Activated CD4-positive, alpha-beta T cell treated with anti-CD3 and anti-CD28 coated beads for 48 hours (primary cell): Measurements from ENCODE around the gene NLGN4X.

Experiments used
- DNase-seq: peaks from one replicate; pipeline ENCODE4 v3.0.0-alpha.2; 2020

The NLGN4X gene

GRCh38 chrX:6228720-6229119, at the start of gene NLGN4X:
Gene NLGN4X, minus strand, starts transcription at chrX:6228867. Its CDS starts 77,401 bp downstream, at chrX:6151466.
- DNase-seq: no peak

- no peak for DNase-seq
Observed at GRCh38 chrX:6266041-6266440, 37.4 kb upstream of the NLGN4X start.

DNA sequence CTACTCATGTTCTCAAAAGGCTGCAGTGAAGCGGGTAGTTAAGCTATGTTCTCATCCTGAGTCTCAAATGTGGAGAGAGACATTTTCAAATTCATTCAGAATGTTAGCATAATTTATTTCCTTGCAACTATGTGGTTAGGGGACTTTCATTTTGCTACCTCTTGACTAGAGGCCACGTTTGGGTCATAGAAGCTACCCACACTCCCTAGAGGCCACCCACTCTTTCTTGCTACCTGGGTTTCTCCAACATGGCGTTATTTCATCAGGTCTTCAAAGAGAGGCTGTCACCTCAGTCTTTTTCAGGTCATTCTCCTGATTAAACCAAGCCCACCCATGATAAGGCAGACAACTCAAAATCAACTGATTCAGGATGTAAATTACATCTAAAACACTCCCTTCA, 34.3 kb upstream of the NLGN4X start:
- DNase-seq: no peak

GRCh38 chrX:6257025-6257424, 28.4 kb upstream of the NLGN4X start:
- DNase-seq: no peak

DNA sequence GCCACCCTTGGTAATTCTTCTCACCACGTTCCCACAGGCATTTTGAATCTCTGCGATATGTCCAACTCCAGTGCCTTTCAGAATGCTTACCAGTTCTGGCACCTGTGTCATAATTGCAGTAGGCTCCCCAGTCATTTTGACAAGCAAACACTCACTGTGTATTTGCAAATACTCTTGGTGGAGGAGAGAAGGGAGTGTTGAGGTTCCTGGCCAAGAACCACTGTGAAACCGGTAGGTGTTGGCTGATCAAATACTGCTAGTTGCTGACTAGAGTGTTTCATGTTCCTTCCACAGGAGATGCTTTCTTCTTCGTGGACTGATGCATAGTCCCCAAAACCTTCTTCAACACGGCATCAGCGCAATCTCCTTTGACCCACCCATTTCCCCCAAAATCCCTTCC, 16.0 kb upstream of the NLGN4X start:
- DNase-seq: no peak

DNA sequence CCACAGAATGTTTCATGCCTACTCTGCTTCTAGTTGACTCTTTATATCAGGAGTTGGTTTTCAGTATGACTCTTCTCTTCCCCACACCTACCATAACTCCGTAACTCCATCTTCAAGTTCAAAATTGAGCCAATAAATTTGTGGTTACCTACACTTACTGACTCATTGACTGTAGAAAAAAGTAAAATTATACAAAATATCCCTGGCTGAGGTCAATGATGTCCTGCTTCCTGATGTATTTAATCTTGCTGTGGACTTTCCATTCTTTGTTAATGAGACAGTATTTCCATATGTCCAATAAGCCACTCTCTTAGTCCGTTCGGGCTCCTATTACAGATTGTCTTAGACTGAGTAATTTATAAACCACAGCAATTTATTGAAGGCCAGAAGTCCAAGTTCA, 9.9 kb upstream of the NLGN4X start:
- DNase-seq: no peak

DNA sequence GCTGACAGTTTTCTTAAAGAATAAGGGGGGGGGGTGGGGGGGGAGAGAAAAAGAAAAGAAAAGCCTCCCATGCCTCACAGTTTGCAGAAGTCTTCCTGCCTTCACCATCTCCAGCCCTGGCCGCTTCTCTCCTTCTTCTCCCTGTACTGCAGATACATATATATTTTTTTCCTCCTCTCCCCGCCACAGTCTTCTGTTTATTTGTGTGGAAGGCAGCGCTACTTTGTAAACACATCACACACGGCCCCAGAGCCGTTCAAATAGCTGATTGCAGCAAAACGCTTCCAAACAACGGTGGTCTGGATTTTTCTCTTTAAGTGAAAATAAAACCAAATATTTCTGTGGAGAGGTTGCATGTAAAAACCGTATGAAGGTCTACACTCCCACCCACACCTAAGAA, 732 bp downstream of the NLGN4X start:
- no peak for DNase-seq

DNA sequence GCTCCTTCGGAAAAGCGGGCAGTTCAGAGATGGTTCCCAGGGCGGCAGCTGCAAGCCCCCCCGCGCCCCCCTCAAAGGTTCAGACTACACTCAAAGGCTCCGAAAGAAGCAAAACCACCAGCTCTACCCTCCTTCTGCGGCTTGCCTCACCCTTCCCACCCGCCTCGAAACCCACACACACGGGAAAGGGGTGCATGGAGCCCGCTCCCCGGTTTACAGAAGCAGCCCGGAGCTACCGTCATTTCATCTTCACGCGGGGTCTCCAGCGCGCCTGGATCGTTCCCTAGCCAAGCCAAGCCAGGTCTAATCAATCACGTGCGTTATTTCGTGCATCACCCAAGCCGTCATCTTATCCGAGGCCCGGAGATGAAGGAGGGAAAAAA, 1.2 kb downstream of the NLGN4X start:
- no peak for DNase-seq

DNA sequence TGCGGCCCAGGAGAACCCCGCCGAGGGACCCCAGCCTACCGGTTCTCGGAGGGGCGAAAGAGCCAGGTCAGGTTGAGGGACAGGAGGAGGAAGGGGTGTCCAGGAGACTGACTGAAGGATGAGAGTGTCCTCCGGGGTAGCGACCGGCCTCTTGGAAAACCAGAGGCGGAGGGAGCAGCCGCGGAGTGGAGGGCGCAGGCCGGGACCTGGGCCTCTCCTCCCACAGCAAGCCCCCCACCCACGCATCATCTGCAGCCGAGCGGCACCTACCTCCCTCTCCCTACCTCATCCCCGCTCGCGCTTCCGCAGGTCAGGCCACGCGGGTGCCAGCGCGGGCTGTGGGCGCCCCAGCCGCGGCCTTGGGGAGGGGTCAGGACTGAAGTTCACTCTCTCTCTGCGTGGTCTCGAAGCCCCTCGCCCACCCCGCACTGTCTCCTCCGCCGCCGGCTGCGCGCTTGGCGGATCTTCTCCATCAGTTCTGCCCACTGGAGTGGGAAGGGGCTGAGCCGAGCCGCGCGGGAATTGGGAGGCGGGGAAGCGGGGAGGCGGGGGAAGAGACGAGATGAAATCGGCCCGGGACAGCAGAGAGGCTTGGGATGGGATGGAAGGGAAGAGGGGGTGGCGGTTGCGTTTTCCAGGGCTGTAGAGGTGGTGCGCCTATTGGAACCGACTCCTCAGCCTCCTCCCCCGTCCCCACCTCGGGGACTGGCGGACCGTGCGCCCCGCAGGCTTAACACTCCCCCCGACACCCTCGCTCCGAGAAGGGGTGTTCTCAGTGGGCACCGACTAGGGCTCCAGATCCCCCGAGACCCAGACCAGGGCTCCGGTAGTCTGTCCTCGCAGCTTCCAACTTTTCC, 1.8 kb downstream of the NLGN4X start:
- DNase-seq: no peak

GRCh38 chrX:6225911-6226595, 2.6 kb downstream of the NLGN4X start:
- no peak for DNase-seq

DNA sequence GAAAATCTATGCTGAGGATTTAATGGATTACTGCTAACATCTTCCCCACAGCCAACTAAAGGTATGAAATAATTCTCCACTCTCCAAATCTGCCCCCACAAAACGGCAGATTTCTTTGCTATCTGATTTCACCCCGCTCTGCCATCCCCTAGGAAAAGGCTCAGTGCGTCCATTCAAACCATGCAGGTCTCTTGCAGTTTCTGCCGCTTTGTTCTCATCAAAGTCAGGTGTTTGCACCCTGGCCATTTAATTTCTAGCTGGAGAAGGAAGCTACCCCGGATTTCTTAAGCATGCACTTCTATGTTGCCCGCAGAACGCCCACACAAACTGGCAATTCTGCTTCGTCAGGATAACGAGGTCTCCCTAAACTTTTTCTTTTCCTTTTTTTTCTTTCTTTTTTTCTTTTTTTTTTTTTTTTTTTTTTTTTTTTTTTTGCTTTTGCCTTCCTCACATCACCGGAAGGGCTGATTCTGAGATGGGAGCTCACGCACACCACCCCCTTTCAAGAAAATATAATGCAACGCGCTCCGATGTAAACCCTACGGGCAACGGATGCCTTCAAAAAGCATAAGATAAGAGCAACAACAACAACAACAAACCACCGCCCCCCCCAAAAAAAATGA, 3.3 kb downstream of the NLGN4X start:
- no peak for DNase-seq

GRCh38 chrX:6223516-6223915, 5.2 kb downstream of the NLGN4X start:
- DNase-seq: no peak

DNA sequence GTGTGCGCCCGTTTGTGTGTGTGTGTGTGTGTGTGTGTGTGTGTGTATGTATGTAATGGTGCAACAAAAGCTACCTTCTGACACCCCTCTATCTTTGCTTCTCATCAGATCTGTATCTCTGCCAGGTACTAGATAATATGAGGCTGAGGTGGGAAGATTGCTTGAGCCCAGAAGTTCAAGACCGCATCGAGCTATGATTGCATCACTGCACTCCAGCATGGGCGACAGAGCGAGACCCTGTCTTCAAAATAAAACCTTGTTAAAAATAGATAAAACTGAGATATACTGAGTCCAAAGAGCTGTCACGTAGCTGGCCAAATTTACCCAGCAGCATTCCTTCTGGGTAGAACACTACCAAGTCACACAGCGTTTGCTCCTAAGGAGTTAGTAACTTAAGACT, 18.4 kb downstream of the NLGN4X start:
- DNase-seq: no peak

DNA sequence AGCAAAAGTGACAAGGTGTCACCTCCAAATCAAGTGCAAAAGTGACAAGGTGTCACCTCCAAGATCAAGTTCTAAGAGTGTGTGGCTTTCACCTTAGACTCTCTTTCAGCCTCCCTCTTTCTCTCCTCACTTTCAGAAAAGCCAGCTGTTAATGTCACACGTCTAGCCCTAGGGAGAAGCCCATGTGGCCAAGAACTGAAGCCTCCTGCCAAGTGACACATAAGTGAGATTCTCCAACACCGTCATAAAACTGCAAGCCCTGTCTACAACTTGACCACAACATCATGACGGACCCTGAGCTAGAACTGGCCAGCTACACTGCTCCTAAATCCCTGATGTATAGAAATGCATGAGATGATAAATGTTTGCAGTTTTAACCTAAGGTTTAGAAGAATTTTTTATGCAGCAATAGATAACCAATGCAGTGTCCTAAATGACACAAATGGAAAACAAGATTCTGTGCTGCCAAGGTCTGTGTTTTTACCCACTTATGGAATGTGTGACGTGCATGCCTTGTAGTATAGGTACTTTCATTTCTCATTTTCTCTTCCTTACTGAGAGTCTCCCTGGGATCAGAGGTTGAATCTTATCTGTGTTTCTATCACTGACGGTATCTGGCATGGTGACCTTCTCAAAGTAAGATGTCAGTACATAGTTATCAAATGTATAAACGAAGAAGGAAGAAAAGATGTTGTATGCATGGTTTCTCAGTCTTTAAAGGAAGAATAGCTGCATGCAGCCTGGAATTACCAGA, 25.0 kb downstream of the NLGN4X start:
- no peak for DNase-seq

GRCh38 chrX:6199486-6199885, 29.2 kb downstream of the NLGN4X start:
- no peak for DNase-seq

GRCh38 chrX:6187256-6187655, 41.4 kb downstream of the NLGN4X start:
- DNase-seq: no peak

GRCh38 chrX:6184900-6185515, 43.7 kb downstream of the NLGN4X start:
- no peak for DNase-seq

DNA sequence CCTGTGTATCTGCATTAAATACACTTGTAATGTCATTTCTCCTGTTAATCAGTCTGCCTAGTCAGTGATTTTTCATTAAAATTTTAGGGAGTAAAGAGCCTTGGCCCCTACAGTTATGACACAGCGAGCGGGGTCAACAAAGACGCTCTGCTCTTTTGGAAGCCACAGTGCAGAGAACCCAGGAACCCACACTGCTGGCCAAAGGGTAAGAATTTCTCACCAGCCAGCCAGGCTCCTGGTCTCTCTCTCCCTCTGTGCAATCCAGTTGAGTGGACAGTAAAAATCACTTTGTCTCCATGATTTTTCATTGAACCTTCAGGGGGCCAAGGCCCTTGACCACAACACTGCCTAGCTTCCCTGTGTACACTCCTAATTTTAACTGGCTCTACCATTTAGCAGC, 52.8 kb downstream of the NLGN4X start:
- no peak for DNase-seq

- no peak for DNase-seq
Observed at GRCh38 chrX:6170424-6170823, 58.2 kb downstream of the NLGN4X start.

DNA sequence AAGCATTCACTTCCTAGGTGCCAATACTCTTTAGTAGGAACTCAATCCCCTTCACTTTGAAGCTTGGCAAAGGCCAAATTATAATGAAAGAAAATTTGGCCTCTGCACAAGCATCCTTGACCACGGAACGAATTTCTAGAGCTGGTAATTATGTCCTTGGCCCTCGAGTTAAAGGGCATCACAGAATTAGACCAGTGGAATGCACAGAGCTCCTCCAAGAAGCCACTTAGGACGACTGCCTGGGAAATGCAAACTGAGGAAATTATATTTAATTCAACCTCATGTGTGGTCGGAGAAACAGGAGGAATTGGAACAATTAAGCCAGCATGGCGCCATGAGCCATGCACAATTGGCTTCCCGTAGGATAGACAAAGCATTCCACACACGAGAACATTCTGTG, 59.3 kb downstream of the NLGN4X start:
- no peak for DNase-seq

DNA sequence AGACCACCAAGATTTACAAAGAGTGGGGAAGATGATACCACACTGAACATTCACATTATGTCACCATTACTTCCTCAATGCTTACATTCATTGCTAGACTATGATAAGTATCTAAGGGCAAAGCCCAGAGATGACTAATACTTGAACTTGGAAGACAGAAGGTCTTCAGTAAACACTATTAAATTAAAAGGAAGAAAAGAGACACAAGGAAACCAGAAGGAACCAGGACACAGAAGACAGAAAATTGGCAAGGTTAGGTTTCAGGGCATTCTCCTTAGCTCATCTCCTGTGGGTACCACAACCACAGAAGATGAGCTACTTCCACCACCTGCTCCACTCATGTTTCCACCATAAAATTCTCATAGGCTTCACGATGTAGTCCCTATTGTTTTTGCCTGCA, 64.9 kb downstream of the NLGN4X start:
- DNase-seq: no peak

GRCh38 chrX:6159468-6159867, 69.2 kb downstream of the NLGN4X start:
- DNase-seq: no peak

- DNase-seq: no peak
Observed at GRCh38 chrX:6151971-6152370, 76.7 kb downstream of the NLGN4X start.
